ENCODE results near the gene BLOC1S4. TPM values are rescaled to one million over a fixed set of nuclear protein-coding genes. Genes with fewer than 3 reads are reported as not detected.

Gene BLOC1S4
- total RNA-seq, 2 donors from 2014 or later: 8.4 to 17.4 TPM

DNA sequence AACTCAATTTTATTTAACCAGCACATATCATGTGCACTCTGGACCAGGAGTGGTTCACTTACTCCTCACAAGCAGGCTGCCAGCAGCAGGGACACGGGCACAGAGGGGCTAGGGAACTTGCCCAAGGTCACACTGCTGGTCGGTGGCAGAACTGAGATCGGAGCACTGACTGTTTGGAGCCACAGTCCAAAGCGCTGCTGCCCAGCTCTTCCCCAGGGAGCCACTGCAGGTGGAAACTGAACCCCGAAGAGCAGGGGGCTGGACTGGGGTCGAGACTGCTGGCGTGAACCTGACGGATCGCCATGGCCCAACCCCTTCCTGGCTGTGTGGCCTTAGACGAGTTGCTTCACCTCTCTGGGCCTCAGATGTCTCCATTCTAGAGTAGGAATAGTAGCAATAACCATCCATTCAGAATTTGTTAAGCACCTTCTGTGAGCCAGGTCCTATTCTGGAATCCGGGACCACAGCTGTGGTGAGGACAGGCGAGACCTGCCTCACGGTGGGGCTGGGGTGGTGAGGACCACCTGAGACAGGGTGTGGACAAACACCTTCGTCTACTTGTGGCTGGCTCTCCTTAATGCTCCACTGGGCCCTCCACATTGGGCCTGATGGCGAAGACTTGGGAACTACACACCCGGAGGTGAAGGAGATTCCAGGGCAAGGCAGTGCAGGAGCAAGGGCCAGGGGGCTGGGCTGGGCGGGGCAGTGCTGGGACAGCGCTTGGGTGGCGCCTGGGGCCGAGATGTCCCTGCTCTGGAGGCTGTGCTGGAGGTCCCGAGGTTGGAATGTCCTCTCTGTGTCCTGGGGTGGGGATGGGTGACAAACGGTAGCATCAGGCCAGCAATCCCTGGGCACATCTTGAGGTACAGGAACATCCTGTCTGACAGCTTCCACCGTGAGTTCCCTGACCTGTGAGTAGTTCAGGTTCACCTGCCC is 34.6 kb downstream of the BLOC1S4 start:
- no peaks in the 10 kb centered on the region for H3K27me3 ChIP-seq
- TF ChIP-seq, protein P1, sequence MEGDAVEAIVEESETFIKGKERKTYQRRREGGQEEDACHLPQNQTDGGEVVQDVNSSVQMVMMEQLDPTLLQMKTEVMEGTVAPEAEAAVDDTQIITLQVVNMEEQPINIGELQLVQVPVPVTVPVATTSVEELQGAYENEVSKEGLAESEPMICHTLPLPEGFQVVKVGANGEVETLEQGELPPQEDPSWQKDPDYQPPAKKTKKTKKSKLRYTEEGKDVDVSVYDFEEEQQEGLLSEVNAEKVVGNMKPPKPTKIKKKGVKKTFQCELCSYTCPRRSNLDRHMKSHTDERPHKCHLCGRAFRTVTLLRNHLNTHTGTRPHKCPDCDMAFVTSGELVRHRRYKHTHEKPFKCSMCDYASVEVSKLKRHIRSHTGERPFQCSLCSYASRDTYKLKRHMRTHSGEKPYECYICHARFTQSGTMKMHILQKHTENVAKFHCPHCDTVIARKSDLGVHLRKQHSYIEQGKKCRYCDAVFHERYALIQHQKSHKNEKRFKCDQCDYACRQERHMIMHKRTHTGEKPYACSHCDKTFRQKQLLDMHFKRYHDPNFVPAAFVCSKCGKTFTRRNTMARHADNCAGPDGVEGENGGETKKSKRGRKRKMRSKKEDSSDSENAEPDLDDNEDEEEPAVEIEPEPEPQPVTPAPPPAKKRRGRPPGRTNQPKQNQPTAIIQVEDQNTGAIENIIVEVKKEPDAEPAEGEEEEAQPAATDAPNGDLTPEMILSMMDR (IDR thresholded peaks at IDR 0.05): no peak
- H3K9me3 ChIP-seq: no peaks in the 10 kb centered on the region
- no peak overlapping the region for H3K4me3 ChIP-seq
- no peaks in the 10 kb centered on the region for H3K36me3 ChIP-seq
- peaks cover 0 to 44% of the 10 kb centered on the region in 2 donors for H3K4me1 ChIP-seq
- H3K27ac ChIP-seq: peak overlapping the region in 1 of 2 donors; percentile 57
- no peak for DNase-seq (ENCODE audit: low spot score)

- H3K9me3 ChIP-seq: no peaks in the 10 kb centered on the region
- peaks cover 0 to 37% of the 10 kb centered on the region in 2 donors for H3K4me1 ChIP-seq
- H3K36me3 ChIP-seq: no peaks in the 10 kb centered on the region
- TF ChIP-seq, protein P1 (IDR thresholded peaks at IDR 0.05): no peak
- no peaks in the 10 kb centered on the region for H3K27me3 ChIP-seq
- no peak for DNase-seq (ENCODE audit: low spot score)
- no peak overlapping the region for H3K27ac ChIP-seq
- H3K4me3 ChIP-seq: no peak overlapping the region
Measured at GRCh38 chr4:6751611-6752485, 35.9 kb downstream of the BLOC1S4 start.

- Histone ChIP-seq H3K27me3 (no peaks in the 10 kb centered on the region), H3K9me3 (no peaks in the 10 kb centered on the region), H3K4me1 (peaks cover 0 to 31% of the 10 kb centered on the region in 2 donors), H3K27ac (no peak overlapping the region), H3K4me3 (no peak overlapping the region), H3K36me3 (no peaks in the 10 kb centered on the region)
- TF ChIP-seq, protein P1 (IDR thresholded peaks at IDR 0.05): no peak
- DNase-seq (ENCODE audit: low spot score): no peak
Measured at GRCh38 chr4:6752486-6752829, 36.5 kb downstream of the BLOC1S4 start.

GRCh38 chr4:6753103-6753560 is 37.2 kb downstream of the BLOC1S4 start:
- Histone ChIP-seq H3K9me3 (no peaks in the 10 kb centered on the region), H3K4me1 (peaks cover 0 to 24% of the 10 kb centered on the region in 2 donors), H3K27me3 (no peaks in the 10 kb centered on the region), H3K36me3 (no peaks in the 10 kb centered on the region), H3K4me3 (no peak overlapping the region), H3K27ac (no peak overlapping the region)
- TF ChIP-seq, protein P1 (IDR thresholded peaks at IDR 0.05): no peak
- no peak for DNase-seq (ENCODE audit: low spot score)

DNA sequence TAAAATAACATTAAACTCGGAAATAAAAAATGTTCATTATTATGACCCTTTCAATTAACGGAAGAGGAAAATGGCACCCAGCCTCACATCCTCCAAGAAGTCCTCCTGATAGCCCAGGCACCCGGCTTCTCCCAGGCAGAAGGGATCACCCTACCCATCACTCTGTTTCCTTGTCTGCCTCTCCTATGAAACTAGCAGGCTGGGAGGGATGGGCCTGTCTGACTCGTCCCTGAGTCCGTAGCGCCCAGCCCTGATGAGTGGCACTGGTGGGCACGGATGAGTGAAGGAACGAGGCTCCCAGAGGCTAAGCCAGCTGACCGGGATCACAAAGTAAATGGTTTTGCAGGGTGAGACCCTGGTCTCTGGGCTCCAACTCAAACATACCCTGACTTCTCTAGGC is 37.9 kb downstream of the BLOC1S4 start:
- H3K4me1 ChIP-seq: peaks cover 0 to 16% of the 10 kb centered on the region in 2 donors
- H3K36me3 ChIP-seq: no peaks in the 10 kb centered on the region
- TF ChIP-seq, protein P1 (IDR thresholded peaks at IDR 0.05): no peak
- no peak for DNase-seq (ENCODE audit: low spot score)
- H3K4me3 ChIP-seq: no peak overlapping the region
- no peaks in the 10 kb centered on the region for H3K27me3 ChIP-seq
- no peak overlapping the region for H3K27ac ChIP-seq
- H3K9me3 ChIP-seq: no peaks in the 10 kb centered on the region
